ENCODE results near the gene GPAT3. TPM values are rescaled to one million over a fixed set of nuclear protein-coding genes. Genes with fewer than 3 reads are reported as not detected.
"Not testable (repeated sequence)": the region's sequence is repeated elsewhere in the genome, so short reads cannot be mapped to it uniquely, and the experiment has no call there.

GPAT3 gene
- polyA plus RNA-seq, 10 donors, result 10.8 to 23.8 (median 19.5) TPM

DNA sequence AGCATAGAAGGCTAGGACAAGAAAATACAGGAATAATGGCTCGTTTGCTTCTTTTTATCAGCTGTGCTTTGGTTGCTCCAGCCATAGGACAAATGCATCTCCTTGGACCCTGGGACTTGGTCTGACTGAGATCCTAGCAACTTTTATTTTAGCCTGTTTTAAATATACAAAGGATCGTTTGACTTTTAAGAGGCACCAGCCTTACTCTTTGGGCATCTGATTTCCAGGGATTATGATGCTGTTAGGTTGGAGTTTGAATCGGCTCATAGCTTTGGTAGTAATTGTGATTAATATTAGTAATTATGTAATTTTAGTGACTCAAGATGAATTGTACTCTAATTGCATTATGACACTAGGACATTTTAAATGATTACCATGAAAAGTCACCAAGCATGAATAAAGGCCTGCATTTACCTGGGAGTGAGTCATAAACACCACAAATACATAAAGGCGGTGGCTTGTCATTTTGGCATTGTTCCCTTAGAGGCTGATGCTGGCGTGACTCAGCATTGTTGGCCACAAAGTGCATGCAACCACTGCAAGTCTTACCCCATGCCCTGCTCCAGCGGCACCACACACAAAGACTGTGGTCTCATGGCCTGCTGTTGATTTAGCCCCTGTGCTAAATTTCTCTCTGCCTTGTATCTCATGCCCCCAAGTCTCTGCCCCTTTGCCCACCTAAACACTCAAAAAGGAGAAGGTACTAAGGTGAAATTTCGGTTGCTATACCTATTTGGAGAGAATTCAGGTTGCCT, 12.4 kb downstream of the GPAT3 start:
- DNase-seq, result peak in 2 of 3 donors; percentile 15 to 87

DNA sequence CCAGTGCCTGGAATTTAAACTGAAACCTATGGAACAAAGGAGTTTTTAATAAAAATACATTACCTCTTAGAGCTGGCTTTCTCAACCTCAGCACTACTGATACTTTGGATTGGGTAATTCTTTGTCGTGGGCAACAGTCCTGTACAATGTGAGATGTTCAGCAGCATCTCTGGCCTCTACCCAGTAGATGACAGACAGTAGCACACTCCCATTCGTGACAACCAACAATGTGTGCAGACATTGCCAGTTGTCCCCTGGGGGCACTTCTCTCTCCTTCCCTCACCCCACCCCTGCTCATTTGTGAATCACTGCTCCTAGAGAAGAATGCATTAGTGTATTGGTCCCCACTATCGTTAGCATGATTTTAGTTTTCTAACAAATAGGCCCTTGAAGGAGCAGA, 16.2 kb downstream of the GPAT3 start:
- DNase-seq, result no peak

DNA sequence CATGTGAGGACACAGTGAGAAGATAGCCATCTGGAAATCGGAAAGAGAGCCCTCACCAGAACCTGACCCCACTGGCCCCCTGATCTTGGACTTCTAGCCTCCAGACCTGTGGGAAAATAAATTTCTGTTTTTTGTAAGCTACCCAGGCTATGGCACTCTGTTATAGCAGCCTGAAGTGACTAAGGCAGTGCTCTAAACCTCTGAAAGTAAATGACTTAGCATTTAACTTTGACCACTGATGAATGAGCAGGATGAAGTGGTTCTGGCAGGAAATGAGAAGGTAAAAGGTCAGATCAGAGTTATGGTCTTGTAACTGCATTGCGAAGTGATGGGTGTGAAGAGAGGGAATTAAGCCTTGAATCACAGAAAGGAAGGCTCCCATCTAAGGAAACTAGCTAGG, 17.0 kb downstream of the GPAT3 start:
- DNase-seq, result no peak

DNA sequence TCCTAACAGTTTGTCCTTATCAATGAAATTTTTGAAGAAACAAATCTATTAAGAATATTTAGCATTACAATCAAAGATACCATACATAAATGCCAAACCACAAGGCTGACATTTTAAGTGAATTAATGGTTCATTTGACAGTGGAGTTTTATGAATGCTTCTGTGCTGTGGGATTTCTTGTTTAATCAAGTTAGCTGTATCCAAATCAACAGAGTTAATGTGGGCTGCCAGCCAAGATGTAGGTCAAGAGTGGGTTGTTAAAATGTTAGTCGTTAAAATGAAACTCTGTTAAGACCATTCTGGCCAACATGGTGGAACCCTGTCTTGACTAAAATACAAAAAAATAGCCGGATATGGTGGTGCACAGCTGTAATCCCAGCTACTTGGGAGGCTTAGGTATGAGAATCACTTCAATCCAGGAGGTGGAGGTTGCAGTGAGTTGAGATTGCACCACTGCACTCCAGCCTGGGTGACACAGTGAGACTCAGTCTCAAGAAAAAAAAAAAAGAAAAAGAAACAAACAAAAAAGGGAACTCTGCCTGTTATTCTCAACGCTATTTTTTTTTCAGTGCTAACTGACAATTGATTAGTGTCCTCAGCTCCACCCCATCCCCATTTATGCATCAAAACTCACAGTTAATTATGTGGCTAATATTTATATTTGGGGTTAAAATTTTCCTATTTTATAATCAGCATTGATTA, 20.2 kb downstream of the GPAT3 start:
- DNase-seq, result no peak

DNA sequence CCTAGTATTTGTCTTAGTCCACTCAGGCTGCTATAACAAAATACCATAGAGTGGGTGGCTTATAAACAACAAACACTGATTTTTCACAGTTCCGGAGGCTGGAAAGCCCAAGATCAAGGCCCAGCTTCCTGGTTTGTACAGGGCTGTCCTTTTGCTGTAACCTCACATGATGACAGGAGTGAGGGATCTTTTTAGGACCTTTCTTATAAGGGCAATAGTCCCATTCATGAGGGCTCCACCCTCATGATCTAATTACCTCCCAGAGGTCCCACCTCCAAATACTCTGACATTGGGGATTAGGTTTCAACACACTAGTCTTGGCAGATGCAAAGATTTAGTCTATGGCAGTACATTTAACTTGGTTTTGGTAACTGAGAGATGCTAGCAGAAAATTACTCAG, 20.9 kb downstream of the GPAT3 start:
- no peak for DNase-seq

DNA sequence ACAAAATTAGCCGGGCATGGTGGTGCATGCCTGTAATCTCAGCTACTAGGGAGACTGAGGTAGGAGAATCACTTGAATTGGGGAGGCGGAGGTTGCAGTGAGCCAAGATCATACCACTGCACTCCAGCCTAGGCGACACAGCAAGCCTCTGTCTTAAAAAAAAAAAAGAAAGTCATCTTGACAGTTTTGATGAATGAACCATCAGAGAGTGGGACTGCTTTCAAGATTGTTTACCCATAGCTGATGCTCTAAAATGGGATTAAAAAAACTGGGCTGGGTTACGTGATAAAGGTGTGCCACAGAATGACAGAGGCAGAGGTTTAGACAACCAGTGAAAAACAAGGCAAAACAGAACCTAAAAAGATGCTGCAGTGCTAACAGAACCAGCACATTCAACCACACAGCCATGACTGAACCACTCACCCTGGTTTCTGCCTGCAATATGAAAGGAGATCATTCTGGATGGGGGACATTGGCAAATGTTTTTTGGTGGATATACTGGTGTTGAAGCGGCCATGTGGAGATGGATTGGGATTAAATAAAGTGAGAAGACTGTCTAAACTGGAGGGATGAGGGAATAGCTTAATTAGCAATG, 22.2 kb downstream of the GPAT3 start:
- DNase-seq, result no peak

DNA sequence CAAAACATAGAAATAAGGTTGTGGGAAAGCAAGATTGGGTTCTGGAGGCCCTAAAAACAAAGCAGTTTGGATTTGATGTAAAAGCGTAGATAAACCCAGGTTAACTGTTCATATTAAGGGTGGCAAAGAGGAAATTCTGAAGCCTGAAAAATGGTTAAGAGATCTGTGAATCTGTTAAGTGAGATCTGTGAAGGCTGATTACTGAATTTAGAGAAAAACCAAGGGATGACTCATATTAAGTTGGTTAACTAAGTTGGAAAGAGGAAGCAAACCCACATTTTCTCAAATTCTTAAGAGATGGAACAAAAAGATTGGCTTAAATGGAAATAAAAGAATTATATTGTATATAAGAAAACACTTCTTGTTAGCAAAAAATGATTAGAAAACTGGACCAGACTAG, 22.8 kb downstream of the GPAT3 start:
- no peak for DNase-seq

DNA sequence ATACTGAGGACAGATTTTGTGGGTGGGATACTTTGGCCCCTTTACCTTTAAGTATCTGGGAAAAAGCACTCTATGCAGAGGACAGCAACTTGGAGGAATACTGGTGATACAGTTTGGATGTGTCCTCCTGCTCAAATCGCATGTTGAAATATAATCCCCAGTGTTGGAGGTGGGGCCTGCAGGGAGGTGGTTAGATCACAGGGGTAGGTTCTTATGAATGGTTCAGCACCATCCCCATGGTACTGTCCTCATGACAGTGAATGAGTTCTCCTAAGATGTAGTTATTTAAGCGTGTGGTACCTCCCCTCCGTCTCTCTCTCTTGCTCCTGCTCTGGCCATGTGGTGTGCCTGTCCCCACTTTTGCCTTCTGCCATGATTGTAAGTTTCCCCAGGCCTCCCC, 24.6 kb downstream of the GPAT3 start:
- no peak for DNase-seq

DNA sequence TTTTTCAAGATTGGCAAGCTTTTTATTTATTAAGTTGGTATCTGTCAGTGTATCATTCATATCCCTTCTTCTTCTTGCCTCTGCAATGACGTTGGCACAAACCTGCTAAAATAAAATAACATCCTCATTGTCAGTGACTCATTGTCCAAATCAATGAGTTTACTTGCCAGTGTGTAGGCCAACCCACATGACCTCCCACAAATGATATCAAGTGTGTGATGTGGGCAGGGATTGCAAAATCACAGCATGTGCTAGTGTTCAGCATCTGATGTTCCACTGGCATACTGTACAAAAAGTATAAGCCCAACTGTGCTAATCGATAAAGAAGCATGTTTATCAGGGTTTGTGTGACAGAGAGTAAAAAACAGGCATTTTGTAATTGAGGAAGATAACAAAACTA, 25.5 kb downstream of the GPAT3 start:
- no peak for DNase-seq

DNA sequence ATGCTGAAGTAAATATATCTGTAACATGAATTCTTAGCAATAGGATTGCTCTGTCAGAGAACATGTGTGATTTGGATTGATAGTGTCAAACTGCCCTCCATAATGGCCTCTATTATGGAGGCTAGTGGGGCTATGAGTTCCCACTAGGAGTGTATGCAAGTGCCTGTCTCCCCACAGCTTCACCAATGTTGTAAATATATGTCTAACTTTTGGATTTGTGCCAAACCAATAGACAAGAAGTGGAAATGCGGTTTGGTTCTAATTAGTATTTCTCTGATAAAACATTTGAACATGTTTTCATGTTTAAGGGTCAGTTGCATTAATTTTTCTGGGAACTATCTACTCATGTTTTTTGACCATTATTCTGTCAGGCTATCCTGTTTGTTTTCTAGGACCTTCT, 28.1 kb downstream of the GPAT3 start:
- no peak for DNase-seq

DNA sequence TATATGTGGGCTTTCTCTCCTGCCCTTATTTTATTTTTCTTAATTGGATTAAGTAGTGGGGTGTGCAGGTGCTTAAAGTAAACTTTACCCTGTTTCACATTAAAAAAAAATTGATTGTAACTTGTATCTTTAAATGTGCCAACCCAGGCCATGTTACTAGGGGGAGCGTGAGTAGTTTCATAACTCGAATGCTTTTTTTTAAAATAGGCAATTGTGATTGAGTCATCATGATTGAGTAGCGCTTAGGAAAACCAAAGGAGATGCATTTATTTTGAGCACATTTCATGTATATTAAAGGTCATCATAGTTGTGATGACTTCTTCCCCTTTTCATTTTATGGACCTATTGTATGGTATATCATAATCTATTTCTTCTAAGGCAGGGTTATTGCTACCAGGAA, 32.2 kb downstream of the GPAT3 start:
- DNase-seq, result no peak

DNA sequence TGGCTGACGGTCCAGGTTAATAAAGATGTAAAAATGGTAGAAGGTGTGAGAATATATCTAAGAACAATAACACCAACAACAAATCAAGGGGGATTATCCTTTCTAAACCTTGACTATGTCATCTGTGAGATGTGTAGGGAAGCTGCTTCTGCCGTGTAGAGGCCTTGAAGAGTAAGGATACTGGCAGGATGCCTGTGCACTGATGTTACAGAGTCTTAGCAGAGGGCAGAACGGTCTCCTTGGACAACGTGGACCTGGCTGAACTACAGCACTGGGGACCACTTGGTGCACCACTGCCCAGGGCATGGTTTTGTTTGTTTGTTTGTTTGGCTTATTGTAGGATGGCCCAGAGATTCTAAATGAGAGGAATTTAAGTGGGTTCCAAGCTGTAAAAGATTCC, 33.5 kb downstream of the GPAT3 start:
- no peak for DNase-seq

DNA sequence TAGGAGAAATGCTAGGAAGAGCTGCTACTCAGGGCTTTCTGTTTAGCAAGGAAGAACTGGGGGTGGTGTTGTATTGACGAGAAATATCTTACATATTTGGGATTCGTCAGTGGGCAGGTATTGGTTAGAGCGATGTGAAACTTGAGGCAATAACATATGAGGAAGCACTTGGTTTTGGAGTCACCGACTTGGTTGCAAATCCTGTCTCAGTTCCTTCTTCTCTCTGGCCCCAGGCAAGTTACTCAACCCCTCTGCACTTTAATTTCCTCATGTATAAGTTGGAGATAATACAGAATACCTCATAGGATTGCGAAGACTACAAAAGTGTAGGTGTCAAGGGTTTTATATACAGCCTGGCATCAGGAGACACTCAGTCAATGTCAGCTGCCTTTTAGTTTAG, 34.1 kb downstream of the GPAT3 start:
- peak in 1 of 3 donors; percentile 22 for DNase-seq

DNA sequence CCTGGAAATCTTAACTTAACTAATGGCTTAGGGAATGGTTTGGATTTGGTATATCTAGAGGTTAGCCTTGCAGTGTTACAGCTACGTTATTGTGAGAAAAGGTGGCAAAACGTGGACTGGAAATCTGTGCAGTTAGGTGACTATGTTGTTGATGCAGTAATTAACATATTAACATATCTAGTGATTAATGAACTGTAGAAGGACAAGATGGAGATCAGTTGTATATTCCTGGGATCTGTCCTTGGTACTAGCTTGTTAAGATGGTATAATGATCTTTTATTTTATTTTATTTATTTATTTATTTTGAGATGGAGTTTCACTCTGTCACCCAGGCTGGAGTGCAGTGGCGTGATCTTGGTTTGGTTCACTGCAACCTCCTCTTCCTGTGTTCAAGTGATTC, 36.9 kb downstream of the GPAT3 start:
- no peak for DNase-seq

DNA sequence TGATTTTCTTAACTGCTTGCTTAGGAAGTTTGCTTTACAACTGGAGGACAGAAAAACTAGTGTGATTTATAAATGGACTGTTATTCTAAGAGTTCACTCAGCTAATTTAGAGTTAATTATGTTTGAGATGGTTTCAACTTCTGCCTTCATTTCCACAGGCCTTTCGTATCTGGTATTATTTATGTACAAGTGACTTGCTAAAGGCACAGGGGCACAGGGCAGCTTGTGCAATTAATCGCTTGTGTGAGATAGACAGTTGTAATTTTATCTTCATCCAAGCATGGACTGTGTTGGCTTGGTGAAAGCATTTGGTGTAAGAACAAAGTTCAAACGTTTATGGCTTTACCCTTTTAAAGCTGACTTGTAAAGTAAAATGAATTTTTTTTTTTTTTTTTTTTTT, 38.3 kb downstream of the GPAT3 start:
- no peak for DNase-seq

DNA sequence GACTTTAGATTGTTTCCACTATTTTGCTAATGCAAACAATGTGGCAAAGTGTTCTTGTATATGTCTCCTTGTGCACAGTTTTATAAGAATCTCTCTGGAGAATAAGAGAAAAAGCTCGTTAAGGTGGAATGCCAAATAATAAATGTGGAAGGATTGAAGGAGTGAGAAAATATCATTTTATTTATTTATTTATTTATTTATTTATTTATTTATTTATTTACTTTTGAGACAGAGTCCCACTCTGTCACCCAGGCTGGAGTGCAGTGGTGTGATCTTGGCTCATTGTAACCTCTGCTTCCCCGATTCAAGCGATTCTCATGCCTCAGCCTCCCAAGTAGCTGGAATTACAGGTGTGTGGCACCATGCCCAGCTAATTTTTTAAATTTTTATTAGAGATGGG, 40.3 kb downstream of the GPAT3 start:
- DNase-seq, result not testable (repeated sequence)

DNA sequence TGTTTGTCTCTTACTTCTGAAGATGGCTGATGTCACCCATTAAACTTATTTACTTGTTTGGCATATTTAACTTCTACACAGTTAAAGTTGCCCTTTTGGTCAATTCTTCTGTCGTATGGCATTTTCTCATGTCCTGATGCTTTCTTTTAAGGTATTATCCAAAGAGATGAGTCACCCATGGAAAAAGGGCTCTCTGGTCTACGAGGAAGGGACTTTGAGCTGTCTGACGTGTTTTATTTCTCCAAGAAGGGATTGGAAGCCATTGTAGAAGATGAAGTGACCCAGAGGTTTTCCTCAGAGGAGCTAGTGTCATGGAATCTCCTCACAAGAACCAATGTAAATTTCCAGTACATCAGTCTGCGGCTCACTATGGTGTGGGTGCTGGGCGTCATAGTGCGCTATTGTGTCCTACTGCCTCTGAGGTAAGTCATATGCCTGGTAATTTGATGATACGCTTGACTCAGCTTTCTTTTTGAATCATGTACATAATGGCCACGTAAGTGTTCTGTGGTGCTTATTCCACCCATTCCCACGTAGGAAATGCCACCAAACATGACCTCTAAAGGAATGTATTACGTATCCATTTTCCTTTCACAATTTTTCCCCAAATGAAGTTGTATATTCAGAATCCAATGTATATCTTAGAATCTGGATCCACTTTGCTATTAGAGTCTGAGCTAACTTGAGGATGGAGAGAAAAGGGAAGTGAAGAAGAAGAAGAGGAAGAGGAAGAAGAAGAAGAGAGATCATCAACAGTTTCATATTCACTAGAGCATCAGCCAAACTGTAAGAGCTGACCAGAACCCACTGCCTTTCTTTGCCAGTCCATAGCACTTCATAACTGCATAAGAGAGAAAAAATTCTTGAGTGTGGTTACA, 45.7 kb downstream of the GPAT3 start:
- no peak for DNase-seq

DNA sequence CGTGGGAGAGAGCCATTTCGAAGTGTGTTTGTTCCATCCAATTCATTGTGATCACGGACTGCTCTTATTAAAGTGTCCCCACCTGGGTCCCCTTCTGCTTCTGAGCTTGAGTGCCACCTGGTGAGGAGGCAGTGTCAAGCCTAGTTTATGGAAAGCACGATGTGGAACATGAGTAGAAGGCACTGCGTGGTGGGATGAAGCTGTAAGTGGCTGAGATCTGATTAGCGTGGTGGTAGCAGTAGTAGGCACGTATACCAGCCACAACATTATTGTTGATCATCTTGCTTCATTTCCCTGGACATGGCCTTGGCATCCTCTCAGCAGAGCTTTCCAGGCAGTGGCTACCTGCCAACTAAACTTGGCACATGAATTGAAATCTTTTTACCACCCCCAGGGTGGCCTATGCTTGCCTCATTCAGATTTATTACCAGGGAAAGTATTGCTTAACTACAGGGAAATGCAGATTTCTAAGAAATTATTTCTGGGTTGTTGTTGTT, 46.4 kb downstream of the GPAT3 start:
- peak; percentile 15 to 18 (median 18) for DNase-seq

DNA sequence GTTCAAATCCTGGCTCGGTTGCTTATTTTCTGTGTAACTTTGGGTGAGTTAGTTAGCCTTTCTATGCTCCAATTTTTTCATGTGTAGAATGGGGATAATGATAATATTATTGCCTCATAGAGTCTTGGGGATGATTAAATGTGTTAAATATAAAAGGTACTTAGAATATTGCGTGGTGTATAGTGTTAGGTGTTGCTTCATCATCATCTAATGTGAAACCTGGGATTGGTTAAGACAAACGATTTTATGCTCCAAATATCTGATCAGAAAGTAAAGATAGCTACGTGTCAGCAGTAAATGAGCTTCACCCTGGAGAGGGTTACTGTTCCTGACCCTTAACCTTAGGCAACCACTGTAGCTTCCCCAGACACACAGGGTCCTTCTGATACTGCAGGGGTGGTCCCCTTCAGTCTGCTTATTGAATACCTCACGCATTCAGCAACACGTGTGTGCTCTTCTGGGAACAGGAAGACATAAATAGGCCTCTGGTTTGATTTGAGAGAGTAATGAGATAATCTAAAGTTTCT, 50.1 kb downstream of the GPAT3 start:
- no peak for DNase-seq

DNA sequence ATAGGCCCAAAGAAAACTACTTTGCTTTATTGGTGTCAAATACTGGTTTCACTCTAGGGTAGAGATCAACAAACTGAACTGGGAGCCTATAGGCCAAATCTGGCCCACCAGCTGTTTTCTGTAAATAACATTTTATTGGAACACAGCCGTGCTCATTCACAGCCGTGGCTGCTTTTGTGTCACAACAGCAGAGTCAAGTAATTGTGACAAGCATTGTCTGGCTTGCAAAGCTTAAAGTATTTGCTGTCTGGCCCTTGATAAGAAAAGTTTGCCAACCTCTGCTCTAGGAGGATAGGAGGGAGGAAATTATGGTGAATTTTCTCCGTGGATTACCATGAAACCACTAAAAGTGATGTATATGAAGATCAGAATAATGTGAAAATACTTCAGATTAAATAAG, 53.4 kb downstream of the GPAT3 start:
- no peak for DNase-seq

DNA sequence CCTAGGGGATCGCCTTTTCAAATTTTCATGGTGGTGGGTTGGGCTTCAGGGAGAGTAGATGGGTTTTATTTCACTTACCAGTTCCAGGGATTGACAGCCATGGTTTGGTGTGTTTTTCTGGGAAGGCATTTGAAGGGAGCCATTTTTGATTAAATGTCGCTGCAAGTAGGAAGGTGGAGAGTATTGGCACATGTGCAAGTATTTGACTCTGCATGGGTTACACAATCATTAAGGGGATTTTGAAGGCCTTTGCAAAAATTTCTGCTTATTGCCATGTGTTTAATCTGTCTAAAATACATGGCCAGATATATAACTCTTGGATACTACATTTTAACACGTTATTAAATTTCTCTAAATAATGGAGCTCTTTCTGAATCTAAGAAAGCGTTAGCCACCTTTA, 55.1 kb downstream of the GPAT3 start:
- DNase-seq, result no peak

DNA sequence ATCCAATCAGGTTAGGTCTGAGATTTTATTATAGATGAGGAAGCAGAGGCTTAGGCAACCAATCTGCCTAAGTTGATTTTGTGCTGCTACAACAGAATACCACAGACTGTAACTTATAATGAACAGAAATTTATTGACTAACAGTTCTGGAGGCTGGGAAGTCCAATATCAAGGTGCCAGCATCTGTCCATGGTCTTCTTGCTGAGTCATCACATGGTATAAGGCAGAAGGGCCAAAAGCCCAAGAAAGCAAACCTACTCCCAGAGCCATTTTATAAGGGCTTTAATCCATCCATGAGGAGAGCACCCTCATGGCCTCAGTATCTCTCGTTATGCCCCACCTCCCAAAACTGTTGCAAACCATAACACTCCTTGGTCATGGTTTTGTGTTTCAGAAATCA, 55.8 kb downstream of the GPAT3 start:
- DNase-seq, result no peak

Data from muscle of back (tissue), 11 donors.